Measurements from ENCODE around the gene TMEM106B.
A peak's percentile ranks its signal among the peaks of the same experiment; 100 is the strongest.
"Not testable (repeated sequence)": the region's sequence is repeated elsewhere in the genome, so short reads cannot be mapped to it uniquely, and the experiment has no call there.

TMEM106B gene

DNA sequence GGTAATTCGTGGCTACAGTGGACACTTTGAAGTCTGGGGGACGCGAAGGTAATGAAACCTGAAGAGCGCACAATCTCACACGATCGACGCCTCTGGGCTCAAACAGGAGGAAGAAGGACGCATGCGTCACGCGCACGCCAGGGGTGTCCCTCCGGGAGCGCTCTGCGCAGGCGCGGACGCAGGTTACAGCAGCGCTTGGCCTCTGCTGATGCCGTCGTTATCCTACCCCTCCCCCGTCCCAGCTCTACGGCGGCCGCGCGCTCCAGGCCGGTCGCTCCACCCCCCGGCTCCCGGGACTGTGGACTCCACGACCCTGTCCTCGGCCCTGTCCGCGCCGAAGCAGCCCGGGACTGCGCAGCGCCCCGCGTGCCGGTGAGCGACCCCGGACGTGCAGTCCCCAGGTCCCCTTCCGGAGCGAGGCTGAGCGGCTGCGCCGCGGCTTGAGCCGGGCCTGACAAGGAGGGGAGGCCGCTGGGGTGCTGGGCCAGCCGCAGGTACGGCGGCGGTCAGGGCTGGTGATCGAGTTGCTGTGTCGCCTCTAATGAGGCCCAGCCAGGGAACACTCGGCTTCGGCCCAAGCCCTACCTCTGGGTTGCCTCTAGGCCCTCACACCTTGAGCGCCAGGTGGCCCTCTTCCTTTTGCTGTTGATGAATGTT lies at the start of gene TMEM106B:
TMEM106B (plus strand) TSS at position 241 of the 657 bp plus-strand sequence. CDS start 3,517 bp downstream, outside the sequence.
- peak; percentile 91 to 97 for DNase-seq (ENCODE audit: low read depth in 1 of 2, low spot score in 1 of 2)

DNA sequence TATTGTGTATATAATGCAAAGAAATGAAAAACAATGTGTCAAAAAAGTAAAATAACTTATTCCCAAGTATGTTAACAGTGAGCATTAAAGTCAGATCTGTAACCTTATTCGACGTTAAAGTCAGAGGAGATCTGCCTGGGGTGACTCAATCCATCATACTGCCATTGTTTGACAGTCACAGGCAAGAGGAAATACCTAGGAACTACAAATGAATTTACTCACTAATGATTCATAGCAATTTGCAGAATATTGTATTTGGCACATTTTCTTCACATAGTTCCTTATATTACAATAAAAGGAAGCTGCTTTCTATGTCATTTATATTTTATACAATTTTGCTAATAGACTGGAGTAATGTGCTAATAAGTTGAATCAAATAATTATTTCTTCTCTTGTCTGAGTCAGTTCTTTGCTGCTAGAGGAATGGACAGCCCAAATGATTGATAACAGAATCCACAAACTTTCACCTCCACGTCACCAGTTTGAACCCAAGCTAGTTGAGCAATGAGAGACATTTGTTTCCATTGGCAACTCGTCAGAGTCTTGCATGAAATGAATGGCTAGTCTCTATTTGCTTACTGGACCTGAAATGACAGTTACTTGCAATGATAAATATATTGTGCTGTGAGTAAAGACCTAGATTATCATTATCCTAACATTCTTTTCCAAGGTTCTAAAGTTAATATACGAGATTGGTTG lies 48.5 kb upstream of the TMEM106B start:
- no peak for DNase-seq (ENCODE audit: low read depth in 1 of 2, low spot score in 1 of 2)

DNA sequence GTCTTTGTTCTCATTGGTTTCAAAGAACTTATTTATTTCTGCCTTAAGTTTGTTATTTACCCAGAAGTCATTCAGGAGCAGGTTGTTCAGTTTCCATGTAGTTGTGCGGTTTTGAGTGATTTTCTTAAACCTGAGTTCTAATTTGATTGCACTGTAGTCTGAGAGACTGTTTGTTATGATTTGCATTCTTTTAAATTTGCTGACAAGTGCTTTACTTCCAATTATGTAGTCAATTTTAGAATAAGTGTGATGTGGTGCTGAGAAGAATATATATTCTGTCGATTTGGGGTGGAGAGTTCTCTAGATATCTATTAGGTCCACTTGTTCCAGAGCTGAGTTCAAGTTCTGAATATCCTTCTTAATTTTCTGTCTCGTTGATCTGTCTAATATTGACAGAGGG lies 43.0 kb upstream of the TMEM106B start:
- DNase-seq (ENCODE audit: low read depth in 1 of 2, low spot score in 1 of 2), result not testable (repeated sequence)

DNA sequence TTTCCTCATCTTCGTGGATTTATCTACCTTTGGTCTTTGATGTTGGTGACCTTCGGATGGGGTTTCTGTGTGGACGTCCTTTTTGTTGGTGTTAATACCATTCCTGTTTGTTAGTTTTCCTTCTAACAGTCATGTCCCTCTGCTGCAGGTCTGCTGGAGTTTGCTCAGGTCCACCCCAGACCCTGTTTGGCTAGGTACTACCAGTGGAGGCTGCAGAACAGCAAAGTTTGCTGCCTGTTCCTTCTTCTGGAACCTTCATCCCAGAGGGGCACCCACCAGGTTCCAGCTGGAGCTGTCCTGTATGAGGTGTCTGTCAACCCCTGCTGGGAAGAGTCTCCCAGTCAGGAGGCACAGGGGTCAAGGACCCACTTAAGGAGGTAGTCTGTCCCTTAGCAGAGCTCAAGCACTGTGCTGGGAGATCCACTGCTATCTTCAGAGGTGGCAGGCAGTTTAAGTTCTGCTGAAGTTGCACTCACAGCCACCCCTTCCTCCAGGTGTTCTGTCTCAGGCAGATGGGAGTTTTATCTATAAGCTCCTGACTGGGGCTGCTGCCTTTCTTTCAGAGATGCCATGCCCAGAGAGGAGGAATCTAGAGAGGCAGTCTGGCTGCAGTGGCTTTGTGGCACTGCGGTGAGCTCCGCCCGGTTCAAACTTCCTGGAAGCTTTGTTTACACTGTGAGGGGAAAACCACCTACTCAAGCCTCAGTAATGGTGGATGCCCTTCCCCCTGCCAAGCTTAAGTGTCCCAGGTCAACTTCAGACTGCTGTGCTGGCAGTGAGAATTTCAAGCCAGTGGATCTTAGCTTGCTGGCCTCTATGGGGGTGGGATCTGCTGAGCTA lies 40.9 kb upstream of the TMEM106B start:
- DNase-seq (ENCODE audit: low read depth in 1 of 2, low spot score in 1 of 2), result peak; percentile 5 to 22

DNA sequence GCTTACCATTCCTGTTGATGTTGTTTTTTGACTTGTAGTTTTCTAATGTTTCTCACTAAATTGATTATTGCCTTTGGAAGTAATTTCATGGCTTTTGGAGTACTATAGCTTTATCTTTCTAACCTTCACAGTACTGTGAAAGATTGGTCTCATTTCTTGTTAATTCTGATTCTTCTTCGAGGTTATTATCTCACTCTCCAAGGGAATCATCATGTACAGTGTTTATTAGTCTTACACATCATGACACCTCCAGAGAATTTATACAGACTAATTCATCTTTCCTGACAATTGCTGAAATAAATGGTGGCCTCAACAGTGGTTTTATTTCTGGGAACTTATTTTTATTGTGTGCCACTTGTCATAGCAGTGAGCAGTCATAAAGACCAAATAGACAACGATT lies 37.4 kb upstream of the TMEM106B start:
- no peak for DNase-seq (ENCODE audit: low read depth in 1 of 2, low spot score in 1 of 2)

DNA sequence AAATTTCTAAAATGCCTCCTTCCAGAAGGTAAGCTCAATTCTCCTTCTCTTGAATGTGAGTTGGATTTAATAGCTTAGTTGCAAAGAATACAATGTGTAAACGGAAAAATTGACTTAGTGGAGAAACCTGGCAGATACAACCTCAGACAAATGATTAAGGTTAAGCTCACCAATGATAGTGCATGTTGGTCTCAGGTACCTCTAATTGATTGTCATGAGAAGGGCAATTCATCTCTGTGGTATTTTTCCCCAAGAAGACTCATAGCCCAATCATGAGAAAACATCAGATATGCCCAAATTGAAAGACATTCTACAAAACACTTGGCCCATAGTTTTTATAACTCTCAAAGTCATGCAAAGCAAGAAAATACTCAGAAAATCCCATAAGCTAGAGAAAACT lies 36.2 kb upstream of the TMEM106B start:
- no peak for DNase-seq (ENCODE audit: low read depth in 1 of 2, low spot score in 1 of 2)

DNA sequence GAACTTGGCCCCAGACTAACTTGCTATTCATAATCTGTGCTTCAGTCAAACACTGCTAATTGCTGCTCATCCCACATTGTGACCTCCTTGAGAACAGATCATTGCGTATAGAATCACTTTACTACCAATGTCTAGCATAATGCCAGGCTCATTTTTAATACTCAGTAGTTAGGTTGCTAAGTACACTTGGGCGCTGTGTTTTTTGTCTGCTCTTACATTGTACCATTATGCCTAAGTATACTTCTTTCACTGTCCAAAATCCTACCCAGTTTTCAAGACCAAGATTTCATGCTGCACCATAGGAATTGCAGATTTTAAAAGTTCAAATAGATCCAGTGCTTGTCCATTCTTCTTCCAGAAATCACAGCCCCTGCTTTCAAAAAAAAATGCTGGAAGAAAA lies 32.8 kb upstream of the TMEM106B start:
- DNase-seq (ENCODE audit: low read depth in 1 of 2, low spot score in 1 of 2), result no peak

DNA sequence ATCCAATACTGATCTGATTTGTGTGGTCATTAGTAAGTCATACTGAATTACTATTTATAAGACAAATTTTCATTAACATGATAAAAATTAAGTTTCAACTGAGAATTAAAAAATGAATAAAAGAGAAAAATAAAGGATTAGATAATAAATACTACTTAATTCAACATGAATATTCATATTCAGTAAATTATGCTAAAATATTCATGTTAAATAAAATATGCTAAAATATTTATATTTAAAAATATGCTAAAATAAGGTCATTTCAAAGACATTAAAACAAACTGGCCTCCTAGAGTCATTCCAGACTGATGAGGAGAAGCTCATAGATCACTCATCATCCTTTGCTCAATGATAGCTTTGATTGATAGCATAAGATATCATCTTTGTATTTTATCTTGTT lies 16.7 kb upstream of the TMEM106B start:
- DNase-seq (ENCODE audit: low read depth in 1 of 2, low spot score in 1 of 2), result no peak

DNA sequence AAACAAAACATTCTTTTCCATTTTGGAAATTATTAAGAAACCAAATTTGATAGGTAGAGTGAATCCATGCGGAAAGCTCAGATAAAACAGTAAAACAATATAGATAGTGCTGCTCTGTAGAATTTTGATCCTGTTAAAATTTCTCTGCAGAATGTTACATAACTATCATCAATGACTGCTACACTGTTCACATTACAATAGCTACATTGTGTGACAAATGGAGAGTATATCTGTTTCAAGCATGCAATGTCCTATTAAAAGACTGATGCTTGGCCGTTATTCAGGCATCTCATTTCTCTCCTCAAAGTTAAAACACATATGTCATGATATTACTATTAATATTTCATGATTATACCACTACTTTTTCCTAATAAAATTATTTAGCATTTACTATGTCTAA lies 14.7 kb upstream of the TMEM106B start:
- no peak for DNase-seq (ENCODE audit: low read depth in 1 of 2, low spot score in 1 of 2)

DNA sequence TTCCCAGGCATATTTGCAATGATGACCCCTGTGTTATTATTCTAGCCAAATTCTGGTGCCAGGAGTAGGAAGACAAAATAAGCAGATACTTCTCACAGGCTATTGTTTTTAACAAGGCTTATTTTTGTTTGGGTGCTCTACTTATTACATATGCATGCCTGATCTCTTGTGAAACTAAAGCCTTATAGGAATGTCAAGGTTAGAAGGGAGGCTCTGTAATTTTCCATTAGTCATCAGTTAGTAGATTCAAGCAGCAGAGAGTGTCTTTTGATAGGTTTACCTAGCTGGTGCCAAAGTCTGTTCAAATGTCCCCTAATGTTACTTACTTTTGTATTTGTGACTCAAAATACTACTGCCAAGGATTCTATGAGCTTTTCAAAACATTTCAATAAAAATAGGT lies 11.7 kb upstream of the TMEM106B start:
- DNase-seq (ENCODE audit: low read depth in 1 of 2, low spot score in 1 of 2), result no peak

DNA sequence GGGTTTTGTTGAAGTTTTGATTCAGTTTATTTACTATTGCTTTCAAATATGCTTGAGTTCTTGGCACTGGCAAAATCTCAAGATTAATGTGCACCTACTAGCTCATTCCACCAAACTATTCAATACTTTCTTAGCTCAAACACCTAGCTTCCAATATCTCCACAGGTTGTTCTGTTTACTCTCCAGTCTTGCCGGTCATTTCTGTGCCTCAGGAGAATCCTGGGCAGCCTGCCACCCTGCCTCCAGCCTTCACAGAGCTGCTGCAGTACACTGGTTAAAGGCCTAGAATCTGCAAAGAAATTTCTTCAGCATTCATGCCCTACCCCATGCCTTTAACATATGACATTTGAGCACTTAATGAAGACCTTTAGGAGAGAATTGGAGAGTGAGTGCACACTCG lies 4.0 kb upstream of the TMEM106B start:
- no peak for DNase-seq (ENCODE audit: low read depth in 1 of 2, low spot score in 1 of 2)

DNA sequence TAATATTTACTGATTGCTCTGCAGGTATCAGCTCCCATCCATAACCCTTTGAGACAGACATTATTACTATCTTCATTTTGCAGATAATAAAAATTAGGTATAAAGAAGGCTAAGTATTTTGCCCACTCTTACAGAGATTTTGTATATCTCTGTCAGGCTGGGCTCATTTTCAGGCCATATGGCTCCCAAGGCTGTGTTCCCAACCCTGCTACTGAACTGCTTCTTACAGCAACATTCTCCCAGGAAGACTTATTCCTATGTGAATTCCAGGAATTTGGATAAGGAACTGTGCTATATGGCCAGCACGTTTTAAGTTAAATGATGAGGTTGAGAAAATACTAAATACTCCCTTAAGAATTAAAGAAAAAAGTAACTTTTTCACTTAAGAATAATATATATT lies 1.9 kb upstream of the TMEM106B start:
- no peak for DNase-seq (ENCODE audit: low read depth in 1 of 2, low spot score in 1 of 2)

DNA sequence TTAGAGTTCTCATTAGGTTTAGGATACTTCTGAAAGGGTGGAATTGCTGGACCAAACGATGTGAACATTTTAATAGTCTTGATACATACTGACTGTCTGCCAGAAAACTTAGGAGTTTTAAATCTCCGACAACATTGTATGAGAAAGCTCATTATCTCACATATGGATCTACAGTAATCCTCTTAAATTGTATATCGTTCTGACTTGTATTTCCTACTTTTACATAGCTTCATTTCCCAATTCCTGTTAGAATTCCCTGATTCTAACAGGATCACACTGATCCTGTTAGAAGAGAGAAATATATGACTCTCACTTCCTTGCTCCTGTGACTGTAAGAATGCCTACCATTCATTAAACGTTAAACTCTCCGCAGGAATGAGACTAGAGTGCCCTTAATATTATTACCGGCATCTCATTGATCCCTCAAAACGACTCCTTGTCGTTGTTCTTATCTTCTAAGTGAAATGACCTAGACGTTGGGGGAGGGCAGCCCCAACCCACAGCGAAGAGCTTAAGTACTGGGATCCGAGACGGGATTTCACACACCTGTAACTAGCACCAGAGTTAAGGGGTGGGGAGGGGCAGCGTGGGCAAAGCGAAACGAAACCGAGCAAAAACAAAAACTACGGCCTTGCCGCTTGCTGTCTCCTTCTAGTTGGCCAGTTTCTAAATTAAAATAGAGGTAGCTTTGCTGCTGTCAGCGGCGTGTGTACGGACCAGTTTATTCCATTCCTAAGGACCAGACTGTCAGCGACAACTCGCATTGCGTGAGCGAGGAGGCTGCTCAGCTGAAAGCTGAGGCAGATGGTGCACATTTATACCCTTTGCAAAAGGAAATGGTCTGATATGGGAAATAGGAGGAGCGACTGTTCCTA lies 678 bp upstream of the TMEM106B start:
- peak in 1 of 2 donors; percentile 21 for DNase-seq (ENCODE audit: low read depth in 1 of 2, low spot score in 1 of 2)

DNA sequence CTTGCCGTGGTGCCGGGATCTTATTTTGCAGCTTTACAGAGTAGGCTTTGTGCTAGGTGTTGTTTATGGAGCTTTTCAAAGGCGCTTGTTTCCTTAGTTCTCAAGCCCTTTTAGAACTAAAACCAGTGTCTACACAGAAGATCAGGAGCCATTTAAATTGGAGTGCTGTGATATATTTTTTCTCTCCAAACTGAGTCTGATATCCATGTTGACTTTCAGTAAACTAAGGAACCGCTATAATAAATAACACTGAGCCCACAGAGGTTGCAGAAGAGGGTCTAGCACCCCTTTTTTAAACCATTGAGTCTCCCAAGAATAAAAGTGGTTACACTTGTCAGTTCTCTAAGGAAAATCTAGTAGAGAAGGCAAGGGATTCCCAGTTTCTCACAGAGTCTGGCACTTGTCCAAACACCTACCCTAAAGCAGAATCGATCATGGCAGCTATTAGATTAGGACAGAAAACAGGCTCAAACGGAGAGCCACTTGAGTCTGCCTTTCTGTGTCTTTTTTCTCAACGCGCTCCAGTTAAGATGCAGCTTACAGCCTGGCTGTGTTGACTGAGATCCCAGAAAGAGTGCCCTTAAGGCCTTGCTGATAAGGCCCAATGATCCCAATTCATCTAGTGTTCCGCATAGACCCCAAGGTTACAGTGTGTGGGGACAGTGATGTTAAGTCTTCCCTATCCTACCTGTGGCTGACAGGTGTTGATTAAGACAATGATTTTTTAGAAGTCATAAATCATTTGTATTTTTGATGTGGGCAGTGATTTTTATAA lies 804 bp downstream of the TMEM106B start:
- no peak for DNase-seq (ENCODE audit: low read depth in 1 of 2, low spot score in 1 of 2)

DNA sequence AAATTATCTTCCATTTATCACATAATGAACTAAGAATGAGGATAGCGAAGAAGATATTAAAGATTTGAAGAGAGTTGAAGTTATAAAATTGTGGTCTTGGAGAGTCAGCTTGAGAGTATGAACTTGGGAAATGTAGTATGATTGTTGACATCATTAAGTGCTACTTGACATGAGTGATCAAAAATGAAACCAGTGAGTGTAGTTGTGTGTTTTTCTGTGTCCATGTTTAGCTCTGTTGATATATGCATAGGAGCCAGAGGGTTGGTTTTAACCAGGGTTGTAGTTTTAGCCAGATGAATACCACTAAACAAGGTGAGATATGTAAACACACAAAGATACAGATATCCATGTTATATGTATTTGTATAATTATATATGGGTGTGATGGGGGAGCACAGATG lies 6.2 kb downstream of the TMEM106B start:
- DNase-seq (ENCODE audit: low read depth in 1 of 2, low spot score in 1 of 2), result no peak

DNA sequence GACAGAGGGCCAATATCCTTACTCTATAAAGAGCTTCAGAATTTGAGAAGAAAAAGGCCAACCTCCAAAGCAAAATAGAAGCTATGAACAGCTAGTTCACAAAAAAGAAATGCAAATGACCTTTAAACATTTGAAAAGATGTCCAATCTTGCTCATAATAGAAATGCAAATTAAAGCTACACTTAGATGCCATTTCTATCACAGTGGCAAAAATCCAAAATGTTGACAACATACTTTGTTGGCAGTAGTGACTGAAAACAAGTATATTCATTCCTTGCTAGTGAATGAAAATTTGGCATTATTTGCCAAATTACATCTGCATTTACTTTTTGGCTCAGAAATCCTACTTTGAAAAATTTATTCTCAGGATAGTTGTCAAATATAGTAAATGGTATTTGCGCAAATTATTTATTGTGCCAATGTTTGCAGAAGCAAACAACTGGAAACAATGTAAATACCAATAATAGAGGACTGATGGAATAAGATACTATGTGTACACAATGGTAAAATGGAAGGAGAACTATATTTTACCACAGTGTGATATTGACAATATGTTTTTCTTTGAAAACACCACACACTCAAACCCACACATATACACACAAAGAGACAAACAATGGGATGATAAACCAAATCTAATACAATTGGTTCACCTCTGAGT lies 9.4 kb downstream of the TMEM106B start:
- no peak for DNase-seq (ENCODE audit: low read depth in 1 of 2, low spot score in 1 of 2)

DNA sequence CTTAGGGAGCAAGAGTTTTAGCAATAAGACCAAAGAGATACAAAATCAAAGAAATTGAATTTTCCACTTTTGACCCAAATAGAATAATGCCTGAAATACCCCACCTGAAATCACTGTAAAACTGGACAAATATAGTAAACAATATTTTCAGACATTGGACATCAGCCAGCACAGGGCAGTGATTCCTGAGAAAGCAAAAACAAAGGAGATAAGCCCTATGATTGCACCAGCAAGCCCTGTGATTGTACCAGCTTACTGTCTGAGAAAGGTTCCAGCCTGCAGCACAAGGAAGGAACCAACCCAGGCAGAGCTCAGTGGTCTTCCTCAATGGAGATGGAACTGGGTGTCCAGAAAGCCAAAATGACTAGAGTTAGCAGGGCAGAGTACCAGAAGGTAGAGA lies 10.3 kb downstream of the TMEM106B start:
- DNase-seq (ENCODE audit: low read depth in 1 of 2, low spot score in 1 of 2), result no peak

DNA sequence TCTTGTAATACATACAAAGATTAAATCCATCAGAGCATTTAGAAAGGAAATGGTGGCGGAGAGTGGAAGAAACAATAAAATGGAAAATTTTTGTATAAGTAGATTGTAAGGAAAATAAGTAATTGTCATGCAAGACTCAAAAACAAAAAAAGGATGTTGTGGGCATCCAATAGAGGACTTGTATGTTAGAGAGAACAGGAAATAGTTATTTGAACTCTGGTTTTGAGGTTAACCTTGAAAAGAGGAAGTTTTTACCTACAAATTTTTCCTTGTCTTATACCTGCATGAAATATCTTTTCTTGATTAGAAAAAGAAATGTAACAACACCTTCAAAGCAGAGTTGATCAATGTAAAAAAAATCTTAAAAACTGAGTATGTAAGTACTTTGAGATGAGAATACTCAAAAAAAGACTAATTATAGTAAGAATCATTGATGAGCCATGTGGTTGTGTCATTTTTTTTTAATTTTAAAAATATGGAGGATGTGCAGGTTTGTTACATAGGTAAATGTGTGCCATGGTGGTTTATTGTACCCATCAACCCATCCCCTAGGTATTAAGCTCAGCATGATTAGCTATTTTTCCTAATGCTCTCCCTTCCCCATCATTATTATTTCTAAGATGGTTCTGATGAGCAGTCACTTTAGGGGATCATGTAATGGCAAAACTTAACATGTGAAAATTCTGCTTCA lies 11.9 kb downstream of the TMEM106B start:
- DNase-seq (ENCODE audit: low read depth in 1 of 2, low spot score in 1 of 2), result no peak

DNA sequence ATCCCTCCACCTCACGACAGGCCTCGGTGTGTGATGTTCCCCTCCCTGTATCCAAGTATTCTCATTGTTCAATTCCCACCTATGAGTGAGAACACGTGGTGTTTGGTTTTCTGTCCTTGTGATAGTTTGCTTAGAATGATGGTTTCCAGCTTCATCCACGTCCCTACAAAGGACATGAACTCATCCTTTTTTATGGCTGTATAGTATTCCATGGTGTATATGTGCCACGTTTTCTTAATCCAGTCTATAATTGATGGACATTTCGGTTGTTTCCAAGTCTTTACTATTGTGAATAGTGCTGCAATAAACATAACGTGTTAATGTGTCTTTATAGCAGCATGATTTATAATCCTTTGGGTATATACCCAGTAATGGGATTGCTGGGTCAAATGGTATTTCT lies 13.9 kb downstream of the TMEM106B start:
- DNase-seq (ENCODE audit: low read depth in 1 of 2, low spot score in 1 of 2), result not testable (repeated sequence)

Data from activated T-helper 1 cell treated with anti-CD3 and anti-CD28 coated beads, Interleukin-2, amount 50 U/mL, for 16 hours (primary cell).